Measurements from ENCODE around the gene C1orf232.

The C1orf232 gene

GRCh38 chr1:26191739-26192138 lies 23.0 kb upstream of the C1orf232 start:
- Histone ChIP-seq H3K9ac (ENCODE audit: low read depth, low read length) (no peak overlapping the region), H3K36me3 (ENCODE audit: control insufficient read depth, insufficient read depth, low read length) (peaks cover 11% of the 10 kb centered on the region), H3K9me3 (ENCODE audit: control insufficient read depth, insufficient read depth, low read length) (no peaks in the 10 kb centered on the region), H3K27me3 (ENCODE audit: control insufficient read depth, insufficient read depth, low read length) (no peaks in the 10 kb centered on the region), H3K4me1 (ENCODE audit: control insufficient read depth, insufficient read depth, low read length) (peaks cover 7% of the 10 kb centered on the region), H3K27ac (ENCODE audit: low read depth, low read length) (no peak overlapping the region), H3K4me3 (ENCODE audit: low read depth, low read length) (no peak overlapping the region)

- H3K27me3 ChIP-seq (ENCODE audit: control insufficient read depth, insufficient read depth, low read length): no peaks in the 10 kb centered on the region
- peaks cover 16% of the 10 kb centered on the region for H3K36me3 ChIP-seq (ENCODE audit: control insufficient read depth, insufficient read depth, low read length)
- no peaks in the 10 kb centered on the region for H3K9me3 ChIP-seq (ENCODE audit: control insufficient read depth, insufficient read depth, low read length)
- H3K4me1 ChIP-seq (ENCODE audit: control insufficient read depth, insufficient read depth, low read length): peaks cover 7% of the 10 kb centered on the region
- peak within 1 kb of the TSS; percentile 42 for H3K27ac ChIP-seq (ENCODE audit: low read depth, low read length)
- H3K9ac ChIP-seq (ENCODE audit: low read depth, low read length): no peak within 1 kb of the TSS
- H3K4me3 ChIP-seq (ENCODE audit: low read depth, low read length): no peak within 1 kb of the TSS
These were observed 21.7 kb upstream of the C1orf232 start, which contains the start of gene CATSPER4 for GRCh38 chr1:26190373-26190987. TSS of gene CATSPER4 (plus strand) at chr1:26190602. CDS start at chr1:26190628, 26 bp downstream.

GRCh38 chr1:26189751-26190275 lies 21.1 kb upstream of the C1orf232 start:
- peaks cover 17% of the 10 kb centered on the region for H3K36me3 ChIP-seq (ENCODE audit: control insufficient read depth, insufficient read depth, low read length)
- H3K27me3 ChIP-seq (ENCODE audit: control insufficient read depth, insufficient read depth, low read length): no peaks in the 10 kb centered on the region
- H3K27ac ChIP-seq (ENCODE audit: low read depth, low read length): no peak overlapping the region
- no peak overlapping the region for H3K4me3 ChIP-seq (ENCODE audit: low read depth, low read length)
- H3K9me3 ChIP-seq (ENCODE audit: control insufficient read depth, insufficient read depth, low read length): no peaks in the 10 kb centered on the region
- H3K4me1 ChIP-seq (ENCODE audit: control insufficient read depth, insufficient read depth, low read length): peaks cover 7% of the 10 kb centered on the region
- H3K9ac ChIP-seq (ENCODE audit: low read depth, low read length): no peak overlapping the region

GRCh38 chr1:26189331-26189730 lies 20.6 kb upstream of the C1orf232 start:
- Histone ChIP-seq H3K4me3 (ENCODE audit: low read depth, low read length) (no peak overlapping the region), H3K36me3 (ENCODE audit: control insufficient read depth, insufficient read depth, low read length) (peaks cover 21% of the 10 kb centered on the region), H3K27ac (ENCODE audit: low read depth, low read length) (no peak overlapping the region), H3K9ac (ENCODE audit: low read depth, low read length) (no peak overlapping the region), H3K9me3 (ENCODE audit: control insufficient read depth, insufficient read depth, low read length) (no peaks in the 10 kb centered on the region), H3K4me1 (ENCODE audit: control insufficient read depth, insufficient read depth, low read length) (peaks cover 7% of the 10 kb centered on the region), H3K27me3 (ENCODE audit: control insufficient read depth, insufficient read depth, low read length) (no peaks in the 10 kb centered on the region)

GRCh38 chr1:26188477-26188876 lies 19.7 kb upstream of the C1orf232 start:
- Histone ChIP-seq H3K9me3 (ENCODE audit: control insufficient read depth, insufficient read depth, low read length) (no peaks in the 10 kb centered on the region), H3K36me3 (ENCODE audit: control insufficient read depth, insufficient read depth, low read length) (peaks cover 22% of the 10 kb centered on the region), H3K9ac (ENCODE audit: low read depth, low read length) (no peak overlapping the region), H3K4me3 (ENCODE audit: low read depth, low read length) (no peak overlapping the region), H3K27me3 (ENCODE audit: control insufficient read depth, insufficient read depth, low read length) (no peaks in the 10 kb centered on the region), H3K27ac (ENCODE audit: low read depth, low read length) (no peak overlapping the region), H3K4me1 (ENCODE audit: control insufficient read depth, insufficient read depth, low read length) (peaks cover 7% of the 10 kb centered on the region)

GRCh38 chr1:26187882-26188281 lies 19.1 kb upstream of the C1orf232 start:
- Histone ChIP-seq H3K36me3 (ENCODE audit: control insufficient read depth, insufficient read depth, low read length) (peaks cover 25% of the 10 kb centered on the region), H3K4me1 (ENCODE audit: control insufficient read depth, insufficient read depth, low read length) (peaks cover 7% of the 10 kb centered on the region), H3K27me3 (ENCODE audit: control insufficient read depth, insufficient read depth, low read length) (no peaks in the 10 kb centered on the region), H3K9ac (ENCODE audit: low read depth, low read length) (no peak overlapping the region), H3K27ac (ENCODE audit: low read depth, low read length) (no peak overlapping the region), H3K4me3 (ENCODE audit: low read depth, low read length) (no peak overlapping the region), H3K9me3 (ENCODE audit: control insufficient read depth, insufficient read depth, low read length) (no peaks in the 10 kb centered on the region)

- no peaks in the 10 kb centered on the region for H3K27me3 ChIP-seq (ENCODE audit: control insufficient read depth, insufficient read depth, low read length)
- H3K9ac ChIP-seq (ENCODE audit: low read depth, low read length): no peak overlapping the region
- no peak overlapping the region for H3K4me3 ChIP-seq (ENCODE audit: low read depth, low read length)
- no peaks in the 10 kb centered on the region for H3K9me3 ChIP-seq (ENCODE audit: control insufficient read depth, insufficient read depth, low read length)
- H3K36me3 ChIP-seq (ENCODE audit: control insufficient read depth, insufficient read depth, low read length): peaks cover 25% of the 10 kb centered on the region
- H3K27ac ChIP-seq (ENCODE audit: low read depth, low read length): no peak overlapping the region
- H3K4me1 ChIP-seq (ENCODE audit: control insufficient read depth, insufficient read depth, low read length): no peaks in the 10 kb centered on the region
These were observed 16.1 kb upstream of the C1orf232 start for GRCh38 chr1:26184883-26185282.

- no peak overlapping the region for H3K27ac ChIP-seq (ENCODE audit: low read depth, low read length)
- no peaks in the 10 kb centered on the region for H3K4me1 ChIP-seq (ENCODE audit: control insufficient read depth, insufficient read depth, low read length)
- H3K27me3 ChIP-seq (ENCODE audit: control insufficient read depth, insufficient read depth, low read length): no peaks in the 10 kb centered on the region
- no peaks in the 10 kb centered on the region for H3K9me3 ChIP-seq (ENCODE audit: control insufficient read depth, insufficient read depth, low read length)
- no peak overlapping the region for H3K4me3 ChIP-seq (ENCODE audit: low read depth, low read length)
- peaks cover 23% of the 10 kb centered on the region for H3K36me3 ChIP-seq (ENCODE audit: control insufficient read depth, insufficient read depth, low read length)
- no peak overlapping the region for H3K9ac ChIP-seq (ENCODE audit: low read depth, low read length)
These were observed 15.3 kb upstream of the C1orf232 start for GRCh38 chr1:26184086-26184485.

- Histone ChIP-seq H3K9me3 (ENCODE audit: control insufficient read depth, insufficient read depth, low read length) (no peaks in the 10 kb centered on the region), H3K36me3 (ENCODE audit: control insufficient read depth, insufficient read depth, low read length) (peaks cover 18% of the 10 kb centered on the region), H3K27ac (ENCODE audit: low read depth, low read length) (no peak overlapping the region), H3K4me3 (ENCODE audit: low read depth, low read length) (no peak overlapping the region), H3K27me3 (ENCODE audit: control insufficient read depth, insufficient read depth, low read length) (no peaks in the 10 kb centered on the region), H3K4me1 (ENCODE audit: control insufficient read depth, insufficient read depth, low read length) (no peaks in the 10 kb centered on the region), H3K9ac (ENCODE audit: low read depth, low read length) (no peak overlapping the region)
These were observed 13.6 kb upstream of the C1orf232 start for GRCh38 chr1:26182383-26182696.

GRCh38 chr1:26181586-26182382 lies 13.0 kb upstream of the C1orf232 start:
- Histone ChIP-seq H3K27ac (ENCODE audit: low read depth, low read length) (no peak overlapping the region), H3K27me3 (ENCODE audit: control insufficient read depth, insufficient read depth, low read length) (no peaks in the 10 kb centered on the region), H3K36me3 (ENCODE audit: control insufficient read depth, insufficient read depth, low read length) (peaks cover 13% of the 10 kb centered on the region; the same call in 1 of the 2 replicates), H3K4me1 (ENCODE audit: control insufficient read depth, insufficient read depth, low read length) (no peaks in the 10 kb centered on the region), H3K9ac (ENCODE audit: low read depth, low read length) (no peak overlapping the region), H3K9me3 (ENCODE audit: control insufficient read depth, insufficient read depth, low read length) (no peaks in the 10 kb centered on the region), H3K4me3 (ENCODE audit: low read depth, low read length) (no peak overlapping the region)

GRCh38 chr1:26180010-26180506 lies 11.3 kb upstream of the C1orf232 start:
- no peaks in the 10 kb centered on the region for H3K4me1 ChIP-seq (ENCODE audit: control insufficient read depth, insufficient read depth, low read length)
- H3K27me3 ChIP-seq (ENCODE audit: control insufficient read depth, insufficient read depth, low read length): no peaks in the 10 kb centered on the region
- H3K9ac ChIP-seq (ENCODE audit: low read depth, low read length): no peak overlapping the region
- H3K9me3 ChIP-seq (ENCODE audit: control insufficient read depth, insufficient read depth, low read length): no peaks in the 10 kb centered on the region
- H3K4me3 ChIP-seq (ENCODE audit: low read depth, low read length): no peak overlapping the region
- no peak overlapping the region for H3K27ac ChIP-seq (ENCODE audit: low read depth, low read length)
- peaks cover 8% of the 10 kb centered on the region; the same call in 1 of the 2 replicates for H3K36me3 ChIP-seq (ENCODE audit: control insufficient read depth, insufficient read depth, low read length)
